Activated CD4-positive, alpha-beta T cell treated with anti-CD3 and anti-CD28 coated beads, Interleukin-2, amount 50 U/mL, for 16 hours (primary cell): ENCODE data around the gene ARHGAP9.

Experiments used
- DNase-seq: peaks from one replicate; pipeline ENCODE4 v3.0.0-alpha.2; 2020

Gene ARHGAP9

GRCh38 chr12:57491393-57492280, 12.0 kb upstream of the ARHGAP9 start:
- DNase-seq, result no peak

GRCh38 chr12:57490126-57490525, 10.5 kb upstream of the ARHGAP9 start:
- no peak for DNase-seq

GRCh38 chr12:57489157-57489641, 9.5 kb upstream of the ARHGAP9 start:
- no peak for DNase-seq

- no peak for DNase-seq
These were observed 8.9 kb upstream of the ARHGAP9 start for GRCh38 chr12:57488402-57489156.

GRCh38 chr12:57487597-57488401, 8.1 kb upstream of the ARHGAP9 start, which contains the start of gene MARS1:
MARS1 (plus strand) TSS chr12:57488068; CDS start chr12:57488091, 23 bp downstream.
- DNase-seq, result peak; percentile 98

- DNase-seq, result no peak
These were observed 7.5 kb upstream of the ARHGAP9 start for GRCh38 chr12:57487055-57487596.

- no peak for DNase-seq
These were observed 6.0 kb upstream of the ARHGAP9 start for GRCh38 chr12:57485695-57486094.

GRCh38 chr12:57483466-57483865, 3.8 kb upstream of the ARHGAP9 start:
- DNase-seq, result no peak

GRCh38 chr12:57481671-57482070, 2.0 kb upstream of the ARHGAP9 start:
- DNase-seq, result no peak

- DNase-seq, result no peak
These were observed 657 bp downstream of the ARHGAP9 start for GRCh38 chr12:57479043-57479375.

- DNase-seq, result peak; percentile 60
These were observed 1.7 kb downstream of the ARHGAP9 start for GRCh38 chr12:57477710-57478681.

GRCh38 chr12:57476993-57477709, 2.5 kb downstream of the ARHGAP9 start:
- DNase-seq, result no peak

- peak; percentile 87 for DNase-seq
These were observed 3.3 kb downstream of the ARHGAP9 start for GRCh38 chr12:57476162-57476992.

- no peak for DNase-seq
These were observed 4.2 kb downstream of the ARHGAP9 start for GRCh38 chr12:57475271-57476161.

GRCh38 chr12:57474862-57475261, 4.8 kb downstream of the ARHGAP9 start:
- no peak for DNase-seq

- DNase-seq, result no peak
These were observed 5.2 kb downstream of the ARHGAP9 start for GRCh38 chr12:57474430-57474829.

GRCh38 chr12:57473886-57474285, 5.8 kb downstream of the ARHGAP9 start:
- no peak for DNase-seq

- DNase-seq, result no peak
These were observed 6.3 kb downstream of the ARHGAP9 start for GRCh38 chr12:57473392-57473791.

GRCh38 chr12:57472391-57472790, 7.3 kb downstream of the ARHGAP9 start:
- no peak for DNase-seq
